RWPE2 (cell line): ENCODE measurements around the gene MCRS1.
"Not testable (repeated sequence)": the region's sequence is repeated elsewhere in the genome, so short reads cannot be mapped to it uniquely, and the experiment has no call there.

Source experiments
- ATAC-seq: fragments of 200-7000 bp; cut with Tn5 transposase; 3 replicates; pipeline ENCODE4 v1.9.1; 2021; ENCODE audit warnings: low read depth
- DNase-seq: peaks from one replicate; pipeline ENCODE4 v3.0.0-alpha.2; 2020; ENCODE audit warnings: low spot score
- H3K27ac ChIP-seq: fragments of 450-650 bp; 2 replicates; pipeline ENCODE4 v1.5.1; 2017; ENCODE audit warnings: mild to moderate bottlenecking; ENCODE audit not compliant: poor library complexity, severe bottlenecking
- H3K27me3 ChIP-seq: fragments of 250-450 bp; sonication (Bioruptor Pico); 2 replicates; pipeline ENCODE4 v1.5.1; 2021; ENCODE audit warnings: mild to moderate bottlenecking, moderate library complexity; ENCODE audit not compliant: insufficient read depth, poor library complexity, severe bottlenecking
- H3K36me3 ChIP-seq: fragments of 250-450 bp; sonication (Bioruptor Pico); 2 replicates; pipeline ENCODE4 v1.5.1; 2020; ENCODE audit warnings: low read depth, mild to moderate bottlenecking, moderate library complexity
- H3K4me1 ChIP-seq: fragments of 250-450 bp; sonication (Bioruptor Pico); 2 replicates; pipeline ENCODE4 v1.5.1; 2021; ENCODE audit warnings: mild to moderate bottlenecking, moderate library complexity; ENCODE audit not compliant: insufficient read depth, poor library complexity, severe bottlenecking
- H3K4me3 ChIP-seq: fragments of 250-450 bp; sonication (Bioruptor Pico); 2 replicates; pipeline ENCODE4 v1.5.1; 2021; ENCODE audit warnings: mild to moderate bottlenecking, moderate library complexity; ENCODE audit not compliant: severe bottlenecking
- H3K9me3 ChIP-seq: fragments of 250-450 bp; sonication (Bioruptor Pico); 2 replicates; pipeline ENCODE4 v1.5.1; 2021; ENCODE audit warnings: mild to moderate bottlenecking, moderate library complexity; ENCODE audit not compliant: severe bottlenecking
- CTCF ChIP-seq: fragments of 450-650 bp; IDR thresholded peaks from one replicate; pipeline ENCODE4 v1.5.1; 2017; ENCODE audit warnings: mild to moderate bottlenecking, moderate library complexity; ENCODE audit not compliant: poor library complexity, severe bottlenecking

MCRS1 gene

GRCh38 chr12:49511410-49511809 is 56.5 kb downstream of the MCRS1 start:
- no peaks in the 10 kb centered on the region for H3K9me3 ChIP-seq
- ATAC-seq (no peak), DNase-seq (no peak)
- H3K27ac ChIP-seq: peak overlapping the region; percentile 44
- H3K4me1 ChIP-seq: peaks cover 45% of the 10 kb centered on the region
- no peak overlapping the region for H3K4me3 ChIP-seq
- no peaks in the 10 kb centered on the region for H3K27me3 ChIP-seq
- peaks cover 19% of the 10 kb centered on the region for H3K36me3 ChIP-seq
- no peak for TF ChIP-seq CTCF

GRCh38 chr12:49509681-49510080 is 58.3 kb downstream of the MCRS1 start:
- H3K4me3 ChIP-seq, H3K9me3 ChIP-seq, ATAC-seq, DNase-seq, H3K27me3 ChIP-seq: not testable (repeated sequence)
- H3K27ac ChIP-seq: peak overlapping the region; percentile 44
- peaks cover 22% of the 10 kb centered on the region for H3K36me3 ChIP-seq
- peaks cover 53% of the 10 kb centered on the region for H3K4me1 ChIP-seq
